ENCODE data around the gene TRPV4.

GRCh38 chr12:109768901-109769670 is 64.1 kb downstream of the TRPV4 start:
- TF ChIP-seq CTCF (IDR thresholded peaks at IDR 0.05; ENCODE audit: poor library complexity, severe bottlenecking), result no peak
- no peak for TF ChIP-seq EZH2 (IDR thresholded peaks at IDR 0.05; ENCODE audit: borderline replicate concordance, insufficient read depth, low read length, poor library complexity, severe bottlenecking)
- no peak for TF ChIP-seq SMC3 (conservative IDR thresholded peaks at IDR 0.05; ENCODE audit: poor library complexity)
- TF ChIP-seq TAF1 (IDR thresholded peaks at IDR 0.05; ENCODE audit: low read depth), result no peak
- no peak for TF ChIP-seq EP300 (conservative IDR thresholded peaks at IDR 0.05; ENCODE audit: poor library complexity, severe bottlenecking)
- TF ChIP-seq REST (IDR thresholded peaks at IDR 0.05; ENCODE audit: borderline replicate concordance), result no peak
- no peak for TF ChIP-seq POLR2AphosphoS5 (IDR thresholded peaks at IDR 0.05)
- TF ChIP-seq MXI1 (conservative IDR thresholded peaks at IDR 0.05; ENCODE audit: poor library complexity, severe bottlenecking), result no peak
- no peak for TF ChIP-seq RAD21 (conservative IDR thresholded peaks at IDR 0.05)
